ENCODE results near the gene CEMIP2. TPM values are rescaled to one million over a fixed set of nuclear protein-coding genes. Genes with fewer than 3 reads are reported as not detected.

Gene CEMIP2
- total RNA-seq, 1 experiment from 2014 or later, result 17.7 TPM

DNA sequence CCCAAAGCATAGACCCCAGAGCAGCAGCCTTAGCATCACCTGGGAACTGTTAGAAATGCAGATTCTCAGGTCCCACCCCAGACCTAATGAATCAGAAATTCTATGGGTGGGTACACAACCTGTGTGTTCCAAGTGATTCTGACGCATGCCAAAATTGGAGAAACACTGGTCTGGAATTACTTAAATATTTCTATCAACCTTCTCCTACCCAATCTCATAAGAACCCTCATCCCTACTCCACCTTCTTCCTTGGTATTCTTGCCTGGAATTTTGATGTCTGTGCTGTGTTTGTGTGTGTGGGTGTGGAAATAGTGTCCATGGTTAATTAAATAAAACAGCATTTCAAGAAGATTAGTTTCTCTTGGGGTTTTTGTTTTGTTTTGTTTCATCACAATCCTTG lies 111.8 kb downstream of the CEMIP2 start:
- ChIA-PET CTCF (no interaction called here), POLR2A (no interaction called here)
- Mint-ChIP-seq H3K4me3 (ENCODE audit: unreplicated experiment) (no peak overlapping the region), H3K27ac (ENCODE audit: low read depth, unreplicated experiment) (no peak overlapping the region), H3K9me3 (ENCODE audit: unreplicated experiment) (no peaks in the 10 kb centered on the region), H3K27me3 (ENCODE audit: insufficient read depth, unreplicated experiment) (no peaks in the 10 kb centered on the region), H3K36me3 (ENCODE audit: insufficient read depth, unreplicated experiment) (no peaks in the 10 kb centered on the region), H3K4me1 (ENCODE audit: insufficient read depth, unreplicated experiment) (no peaks in the 10 kb centered on the region)
- intact Hi-C loops (cut with micrococcal nuclease), result no loop called here
- BruUV-seq (replicated peaks), result no TSS peak
- no peak for DNase-seq (ENCODE audit: unreplicated experiment)
- no peak for TF ChIP-seq CTCF (IDR thresholded peaks at IDR 0.05; ENCODE audit: unreplicated experiment)

- Mint-ChIP-seq H3K9me3 (ENCODE audit: unreplicated experiment) (no peaks in the 10 kb centered on the region), H3K27me3 (ENCODE audit: insufficient read depth, unreplicated experiment) (no peaks in the 10 kb centered on the region), H3K27ac (ENCODE audit: low read depth, unreplicated experiment) (no peak overlapping the region), H3K4me1 (ENCODE audit: insufficient read depth, unreplicated experiment) (no peaks in the 10 kb centered on the region), H3K36me3 (ENCODE audit: insufficient read depth, unreplicated experiment) (no peaks in the 10 kb centered on the region), H3K4me3 (ENCODE audit: unreplicated experiment) (no peak overlapping the region)
- intact Hi-C loops (cut with micrococcal nuclease), result no loop called here
- BruUV-seq (replicated peaks), result no TSS peak
- TF ChIP-seq CTCF (IDR thresholded peaks at IDR 0.05; ENCODE audit: unreplicated experiment), result no peak
- CTCF ChIA-PET, result interaction anchor here (0.7 kb wide), 1 partner anchor 631 kb away, joined by 3 read pairs; no protein-coding TSS in a partner anchor
- POLR2A ChIA-PET, result no interaction called here
- no peak for DNase-seq (ENCODE audit: unreplicated experiment)
These were observed 112.5 kb downstream of the CEMIP2 start for GRCh38 chr9:71655778-71656177.

DNA sequence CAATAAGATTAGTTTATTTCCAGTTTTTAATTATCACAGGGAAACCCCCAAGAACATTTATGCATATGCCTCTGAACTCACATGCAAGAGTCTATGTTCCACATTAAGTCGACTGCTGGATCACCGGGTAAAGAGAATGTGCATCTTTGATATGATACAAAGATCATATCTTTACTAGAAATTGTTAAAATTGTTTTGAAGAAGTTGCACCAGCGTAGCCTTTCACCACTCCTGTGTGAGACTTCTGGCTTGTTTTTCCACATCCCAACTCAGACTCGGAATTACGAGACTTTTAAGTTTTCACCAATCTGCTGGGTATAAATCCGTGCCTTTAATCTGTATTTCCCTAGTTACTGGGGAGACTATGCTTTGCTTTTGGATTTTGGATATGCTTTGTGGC lies 113.2 kb downstream of the CEMIP2 start:
- H3K4me3 Mint-ChIP-seq (ENCODE audit: unreplicated experiment), result no peak overlapping the region
- POLR2A ChIA-PET, result interaction anchor here (0.7 kb wide), 1 partner anchor 35 kb away, joined by 3 read pairs; no protein-coding TSS in a partner anchor
- H3K36me3 Mint-ChIP-seq (ENCODE audit: insufficient read depth, unreplicated experiment), result no peaks in the 10 kb centered on the region
- TF ChIP-seq CTCF (IDR thresholded peaks at IDR 0.05; ENCODE audit: unreplicated experiment), result no peak
- no TSS peak for BruUV-seq (replicated peaks)
- no peaks in the 10 kb centered on the region for H3K27me3 Mint-ChIP-seq (ENCODE audit: insufficient read depth, unreplicated experiment)
- intact Hi-C loops (cut with micrococcal nuclease), result no loop called here
- no peak overlapping the region for H3K27ac Mint-ChIP-seq (ENCODE audit: low read depth, unreplicated experiment)
- DNase-seq (ENCODE audit: unreplicated experiment), result no peak
- H3K4me1 Mint-ChIP-seq (ENCODE audit: insufficient read depth, unreplicated experiment), result no peaks in the 10 kb centered on the region
- CTCF ChIA-PET, result interaction anchor here (0.7 kb wide), 1 partner anchor 630 kb away, joined by 3 read pairs; no protein-coding TSS in a partner anchor
- H3K9me3 Mint-ChIP-seq (ENCODE audit: unreplicated experiment), result no peaks in the 10 kb centered on the region

DNA sequence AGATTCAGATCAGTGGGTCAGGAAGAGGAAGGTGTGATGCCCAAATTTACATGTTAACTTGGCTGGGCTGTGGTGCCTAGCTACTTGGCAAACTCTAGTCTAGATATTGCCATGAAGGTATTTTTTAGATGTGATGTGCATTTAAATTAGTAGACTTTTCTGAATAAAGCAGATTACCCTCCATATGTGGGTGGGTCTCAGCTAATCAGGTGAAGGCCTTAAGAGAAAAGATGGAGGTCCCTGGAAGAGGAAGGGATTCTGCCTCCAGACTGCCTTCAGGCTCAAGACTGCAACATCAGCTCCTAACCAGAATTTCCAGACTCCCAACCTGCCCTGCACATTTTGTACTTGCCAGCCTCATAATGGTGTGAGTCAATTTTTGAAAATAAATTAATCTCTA lies 115.8 kb downstream of the CEMIP2 start:
- POLR2A ChIA-PET, result no interaction called here
- Mint-ChIP-seq H3K36me3 (ENCODE audit: insufficient read depth, unreplicated experiment) (no peaks in the 10 kb centered on the region), H3K27me3 (ENCODE audit: insufficient read depth, unreplicated experiment) (no peaks in the 10 kb centered on the region), H3K4me1 (ENCODE audit: insufficient read depth, unreplicated experiment) (no peaks in the 10 kb centered on the region), H3K4me3 (ENCODE audit: unreplicated experiment) (no peak overlapping the region), H3K9me3 (ENCODE audit: unreplicated experiment) (no peaks in the 10 kb centered on the region), H3K27ac (ENCODE audit: low read depth, unreplicated experiment) (no peak overlapping the region)
- no peak for TF ChIP-seq CTCF (IDR thresholded peaks at IDR 0.05; ENCODE audit: unreplicated experiment)
- no peak for DNase-seq (ENCODE audit: unreplicated experiment)
- CTCF ChIA-PET, result interaction anchor here (0.6 kb wide), 2 partner anchors 80 to 892 kb away, joined by 3 read pairs; no protein-coding TSS in a partner anchor
- intact Hi-C loops (cut with micrococcal nuclease), result no loop called here
- BruUV-seq (replicated peaks), result no TSS peak

Data from MCF 10A (cell line).